ENCODE data around the gene UBE2K. TPM values are rescaled to one million over a fixed set of nuclear protein-coding genes. Genes with fewer than 3 reads are reported as not detected.
"Not testable (repeated sequence)": the region's sequence is repeated elsewhere in the genome, so short reads cannot be mapped to it uniquely, and the experiment has no call there.

UBE2K gene
- total and polyA plus RNA-seq, 2 of the 13 experiments (the other 11 are each of a cell fraction or from before 2014, with no cell fraction given), result 36.2 to 81.0 TPM

DNA sequence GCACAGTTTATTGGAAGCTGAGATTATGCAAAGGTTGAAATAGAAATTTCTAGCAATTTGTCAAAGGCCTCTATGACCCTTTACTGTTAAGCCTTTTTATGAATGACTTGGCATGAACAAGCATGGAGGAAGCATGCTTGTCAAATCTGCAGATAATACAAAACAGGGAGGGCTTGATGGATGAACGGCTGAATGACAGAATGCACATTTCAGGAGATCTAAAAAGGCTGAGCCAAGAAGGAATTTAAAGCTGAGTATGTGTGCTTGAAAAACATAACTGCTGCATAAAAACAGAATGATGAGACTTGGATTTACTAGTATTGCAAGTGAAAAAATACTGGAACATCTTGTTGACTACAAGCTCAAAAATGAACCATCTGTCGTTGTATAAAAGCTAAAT lies 29.0 kb upstream of the UBE2K start (continued):
- TF ChIP-seq, protein P1, sequence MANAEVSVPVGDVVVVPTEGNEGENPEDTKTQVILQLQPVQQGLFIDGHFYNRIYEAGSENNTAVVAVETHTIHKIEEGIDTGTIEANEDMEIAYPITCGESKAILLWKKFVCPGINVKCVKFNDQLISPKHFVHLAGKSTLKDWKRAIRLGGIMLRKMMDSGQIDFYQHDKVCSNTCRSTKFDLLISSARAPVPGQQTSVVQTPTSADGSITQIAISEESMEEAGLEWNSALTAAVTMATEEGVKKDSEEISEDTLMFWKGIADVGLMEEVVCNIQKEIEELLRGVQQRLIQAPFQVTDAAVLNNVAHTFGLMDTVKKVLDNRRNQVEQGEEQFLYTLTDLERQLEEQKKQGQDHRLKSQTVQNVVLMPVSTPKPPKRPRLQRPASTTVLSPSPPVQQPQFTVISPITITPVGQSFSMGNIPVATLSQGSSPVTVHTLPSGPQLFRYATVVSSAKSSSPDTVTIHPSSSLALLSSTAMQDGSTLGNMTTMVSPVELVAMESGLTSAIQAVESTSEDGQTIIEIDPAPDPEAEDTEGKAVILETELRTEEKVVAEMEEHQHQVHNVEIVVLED (CRISPR knock-in tag; IDR thresholded peaks at IDR 0.05; ENCODE audit: borderline replicate concordance), result no peak
- TF ChIP-seq, protein P2, sequence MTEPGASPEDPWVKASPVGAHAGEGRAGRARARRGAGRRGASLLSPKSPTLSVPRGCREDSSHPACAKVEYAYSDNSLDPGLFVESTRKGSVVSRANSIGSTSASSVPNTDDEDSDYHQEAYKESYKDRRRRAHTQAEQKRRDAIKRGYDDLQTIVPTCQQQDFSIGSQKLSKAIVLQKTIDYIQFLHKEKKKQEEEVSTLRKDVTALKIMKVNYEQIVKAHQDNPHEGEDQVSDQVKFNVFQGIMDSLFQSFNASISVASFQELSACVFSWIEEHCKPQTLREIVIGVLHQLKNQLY (CRISPR knock-in tag; IDR thresholded peaks at IDR 0.05), result no peak
- no peak for TF ChIP-seq ZNF260 (CRISPR knock-in tag; IDR thresholded peaks at IDR 0.05; ENCODE audit: borderline replicate concordance, low read depth)
- TF ChIP-seq, protein P3, sequence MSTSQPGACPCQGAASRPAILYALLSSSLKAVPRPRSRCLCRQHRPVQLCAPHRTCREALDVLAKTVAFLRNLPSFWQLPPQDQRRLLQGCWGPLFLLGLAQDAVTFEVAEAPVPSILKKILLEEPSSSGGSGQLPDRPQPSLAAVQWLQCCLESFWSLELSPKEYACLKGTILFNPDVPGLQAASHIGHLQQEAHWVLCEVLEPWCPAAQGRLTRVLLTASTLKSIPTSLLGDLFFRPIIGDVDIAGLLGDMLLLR (CRISPR knock-in tag; IDR thresholded peaks at IDR 0.05), result no peak

DNA sequence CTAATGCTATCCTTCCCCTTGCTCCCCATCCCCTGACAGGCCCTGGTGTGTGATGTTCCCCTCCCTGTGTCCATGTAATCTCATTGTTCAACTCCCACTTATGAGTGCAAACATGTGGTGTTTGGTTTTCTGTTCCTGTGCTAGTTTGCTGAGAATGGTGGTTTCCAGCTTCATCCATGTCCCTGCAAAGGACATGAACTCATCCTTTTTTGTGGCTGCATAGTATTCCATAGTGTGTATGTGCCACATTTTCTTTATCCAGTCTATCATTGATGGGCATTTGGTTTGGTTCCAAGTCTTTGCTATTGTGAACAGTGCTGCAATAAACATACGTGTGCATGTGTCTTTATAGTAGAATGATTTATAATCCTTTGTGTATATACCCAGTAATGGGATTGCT lies 27.6 kb upstream of the UBE2K start:
- ATAC-seq; H3K4me2 ChIP-seq (ENCODE audit: low read depth, low read length); intact Hi-C loops (cut with micrococcal nuclease; ENCODE audit: unreplicated experiment); H3K27ac ChIP-seq (ENCODE audit: extremely low read length, insufficient read depth, low read length); CTCF ChIA-PET (ENCODE audit: low intra/inter-chr PET ratio, low total read pairs); in situ Hi-C loops (cut with HindIII; ENCODE audit: extremely low pct_ligation_motif_present, low pct_unique_long_range_greater_than_20kb); H3K9ac ChIP-seq (ENCODE audit: insufficient read depth, low read depth, low read length); H3K27me3 ChIP-seq (ENCODE audit: control insufficient read depth in 1 of 2, insufficient read depth in 2 of 2, low read length in 2 of 2); BruUV-seq (replicated peaks); H3K36me3 ChIP-seq (replicated peaks in 1 of 2; ENCODE audit: control insufficient read depth in 1 of 2, insufficient read depth in 2 of 2, low read length in 2 of 2); H3K9me3 ChIP-seq (ENCODE audit: low read length); H3K4me3 ChIP-seq (replicated peaks in 1 of 3; ENCODE audit: insufficient read depth in 1 of 3, low read depth in 2 of 3, low read length in 3 of 3); FAIRE-seq; DNase-seq (ENCODE audit: low spot score); H3K4me1 ChIP-seq (ENCODE audit: insufficient read depth, low read length); H4K20me1 ChIP-seq (ENCODE audit: insufficient read depth, low read length); H2AFZ ChIP-seq (ENCODE audit: low read length); H3K79me2 ChIP-seq (ENCODE audit: insufficient read depth, low read length): not testable (repeated sequence)
- POLR2A ChIA-PET, result interaction anchor here (1.0 to 1.4 kb wide), 2 partner anchors 28 to 31 kb away, joined by 3 to 4 read pairs; partner anchors contain the start of genes SMIM14 and UBE2K
- WGBS (ENCODE audit: low lambda C conversion rate), result 100% methylated on average over 1 of the region's 1 CpG

DNA sequence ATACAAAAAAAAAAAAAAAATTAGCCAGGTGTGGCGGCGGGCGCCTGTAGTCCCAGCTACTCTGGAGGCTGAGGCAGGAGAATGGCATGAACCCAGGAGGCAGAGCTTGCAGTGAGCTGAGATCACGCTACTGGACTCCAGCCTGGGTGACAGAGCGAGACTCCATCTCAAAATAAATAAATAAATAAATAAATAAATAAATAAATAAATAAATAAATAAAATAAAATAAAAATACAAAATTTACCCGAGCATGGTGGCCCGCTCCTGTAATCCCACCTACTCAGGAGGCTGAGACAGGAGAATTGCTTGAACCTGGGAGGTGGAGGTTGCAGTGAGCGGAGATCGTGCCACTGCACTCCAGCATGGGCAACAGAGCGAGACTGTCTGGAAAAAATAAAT lies 22.3 kb upstream of the UBE2K start:
- CTCF ChIA-PET (ENCODE audit: low intra/inter-chr PET ratio, low total read pairs); H3K4me3 ChIP-seq (replicated peaks in 1 of 3; ENCODE audit: insufficient read depth in 1 of 3, low read depth in 2 of 3, low read length in 3 of 3); H3K4me1 ChIP-seq (ENCODE audit: insufficient read depth, low read length); H3K79me2 ChIP-seq (ENCODE audit: insufficient read depth, low read length); H3K4me2 ChIP-seq (ENCODE audit: low read depth, low read length); FAIRE-seq; H2AFZ ChIP-seq (ENCODE audit: low read length); BruUV-seq (replicated peaks); H4K20me1 ChIP-seq (ENCODE audit: insufficient read depth, low read length); H3K27ac ChIP-seq (ENCODE audit: extremely low read length, insufficient read depth, low read length); POLR2A ChIA-PET; H3K9ac ChIP-seq (ENCODE audit: insufficient read depth, low read depth, low read length); in situ Hi-C loops (cut with HindIII; ENCODE audit: extremely low pct_ligation_motif_present, low pct_unique_long_range_greater_than_20kb); ATAC-seq; H3K27me3 ChIP-seq (ENCODE audit: control insufficient read depth in 1 of 2, insufficient read depth in 2 of 2, low read length in 2 of 2); H3K36me3 ChIP-seq (replicated peaks in 1 of 2; ENCODE audit: control insufficient read depth in 1 of 2, insufficient read depth in 2 of 2, low read length in 2 of 2); DNase-seq (ENCODE audit: low spot score); H3K9me3 ChIP-seq (ENCODE audit: low read length); intact Hi-C loops (cut with micrococcal nuclease; ENCODE audit: unreplicated experiment): not testable (repeated sequence)
- WGBS (ENCODE audit: low lambda C conversion rate), result 82% methylated on average over 10 of the region's 10 CpGs

DNA sequence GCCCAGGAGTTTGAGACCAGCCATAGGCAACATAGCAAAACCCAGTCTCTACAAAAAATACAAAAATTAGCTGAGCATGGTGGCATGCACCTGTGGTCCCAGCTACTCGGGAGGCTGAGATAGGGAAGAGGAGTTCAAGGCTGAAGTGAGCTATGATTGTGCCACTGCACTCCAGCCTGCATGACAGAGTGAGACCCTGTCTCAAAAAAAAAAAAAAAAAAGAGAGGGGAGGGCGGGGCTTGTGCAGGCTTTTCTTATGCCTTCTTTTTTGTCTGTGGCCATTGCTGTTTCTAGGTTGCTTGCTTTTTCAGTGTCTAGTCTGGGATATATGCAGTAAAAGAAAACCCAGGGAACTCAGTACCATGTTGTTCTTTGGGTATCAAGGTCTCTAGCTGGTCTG lies 16.9 kb upstream of the UBE2K start:
- H3K79me2 ChIP-seq (ENCODE audit: insufficient read depth, low read length); in situ Hi-C loops (cut with HindIII; ENCODE audit: extremely low pct_ligation_motif_present, low pct_unique_long_range_greater_than_20kb); intact Hi-C loops (cut with micrococcal nuclease; ENCODE audit: unreplicated experiment); H3K4me2 ChIP-seq (ENCODE audit: low read depth, low read length); FAIRE-seq; ATAC-seq; H3K27ac ChIP-seq (ENCODE audit: extremely low read length, insufficient read depth, low read length); CTCF ChIA-PET (ENCODE audit: low intra/inter-chr PET ratio, low total read pairs); H2AFZ ChIP-seq (ENCODE audit: low read length); H3K9ac ChIP-seq (ENCODE audit: insufficient read depth, low read depth, low read length); H3K9me3 ChIP-seq (ENCODE audit: low read length); H4K20me1 ChIP-seq (ENCODE audit: insufficient read depth, low read length); DNase-seq (ENCODE audit: low spot score); BruUV-seq (replicated peaks); H3K36me3 ChIP-seq (replicated peaks in 1 of 2; ENCODE audit: control insufficient read depth in 1 of 2, insufficient read depth in 2 of 2, low read length in 2 of 2); H3K4me1 ChIP-seq (ENCODE audit: insufficient read depth, low read length); H3K27me3 ChIP-seq (ENCODE audit: control insufficient read depth in 1 of 2, insufficient read depth in 2 of 2, low read length in 2 of 2); H3K4me3 ChIP-seq (replicated peaks in 1 of 3; ENCODE audit: insufficient read depth in 1 of 3, low read depth in 2 of 3, low read length in 3 of 3): not testable (repeated sequence)
- 9% methylated on average over 2 of the region's 2 CpGs for WGBS (ENCODE audit: low lambda C conversion rate)
- POLR2A ChIA-PET, result interaction anchor here (0.9 kb wide), 1 partner anchor 154 kb away, joined by 3 read pairs; the partner anchor contains the start of gene UGDH

Measured in HepG2 (cell line).